ENCODE data around the gene C2.

DNA sequence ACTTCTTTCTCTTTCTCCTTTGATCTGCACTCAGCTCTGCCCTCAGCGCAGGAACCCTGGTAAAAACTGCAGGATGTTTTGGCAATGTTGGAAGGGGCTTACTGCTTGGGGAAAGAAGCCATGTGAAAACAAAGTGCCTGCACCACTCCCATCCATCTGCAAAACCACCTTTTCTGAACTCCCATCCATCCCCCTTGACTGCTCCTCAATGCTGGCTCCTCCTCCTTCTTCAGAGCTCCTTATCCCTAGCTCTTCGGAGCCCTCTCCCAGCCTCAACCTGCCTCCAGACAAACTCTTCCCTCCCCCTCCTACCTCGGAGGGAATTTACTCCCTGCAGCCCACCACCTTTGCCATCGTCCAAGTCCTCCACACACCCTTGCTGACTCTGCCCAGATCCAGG lies 21.4 kb upstream of the C2 start:
- TF ChIP-seq POLR2AphosphoS5 (IDR thresholded peaks at IDR 0.05; ENCODE audit: low read depth, low read length) (no peak), TAF1 (IDR thresholded peaks at IDR 0.05; ENCODE audit: borderline replicate concordance, low read depth, low read length) (no peak)

Measured in GM12892 (cell line).